NOMO-1 treated with DMSO at 0.1 percent for 48 hours (cell line): ENCODE measurements around the gene PRRT1.
"Not testable (repeated sequence)": the region's sequence is repeated elsewhere in the genome, so short reads cannot be mapped to it uniquely, and the experiment has no call there.

ENCODE experiments used
- DNase-seq: peaks from one replicate; lab custom pipeline; 2025; ENCODE audit not compliant: unreplicated experiment; lab: John Stamatoyannopoulos, UW

Gene PRRT1

DNA sequence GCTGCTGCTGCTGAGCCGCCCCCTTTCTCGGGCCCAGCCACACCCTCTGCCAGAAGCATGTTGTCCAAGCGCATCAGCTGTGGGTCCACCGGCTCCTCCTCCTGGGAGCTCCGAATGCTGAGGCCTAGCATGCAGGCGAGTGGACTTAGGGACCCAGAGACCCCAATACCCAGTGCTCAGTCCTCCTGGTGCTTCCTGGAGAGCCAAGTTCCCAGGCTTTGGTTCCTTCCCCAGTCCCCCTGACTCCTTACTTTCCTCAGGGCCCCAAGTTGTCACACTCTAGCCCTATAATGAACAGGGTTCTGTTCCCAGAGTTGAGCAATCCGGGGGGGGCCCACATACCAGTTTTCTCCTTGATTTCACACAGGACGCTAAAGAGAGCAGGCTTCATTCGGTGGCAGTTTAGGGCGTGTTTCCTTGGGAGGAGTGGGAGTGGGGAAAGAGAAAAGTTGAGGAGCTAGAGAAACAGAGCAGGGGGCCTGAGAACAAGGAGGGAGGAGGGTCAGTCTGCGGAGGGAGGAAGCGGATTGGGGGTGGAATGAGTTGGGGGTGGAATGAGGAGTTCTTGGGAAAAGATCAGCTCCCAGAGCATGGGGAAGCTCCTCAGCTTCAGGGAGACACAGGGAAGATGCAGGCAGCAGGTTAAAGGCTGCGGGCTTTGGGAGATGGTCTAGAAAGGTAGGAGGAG, 36.8 kb upstream of the PRRT1 start:
- no peak for DNase-seq

DNA sequence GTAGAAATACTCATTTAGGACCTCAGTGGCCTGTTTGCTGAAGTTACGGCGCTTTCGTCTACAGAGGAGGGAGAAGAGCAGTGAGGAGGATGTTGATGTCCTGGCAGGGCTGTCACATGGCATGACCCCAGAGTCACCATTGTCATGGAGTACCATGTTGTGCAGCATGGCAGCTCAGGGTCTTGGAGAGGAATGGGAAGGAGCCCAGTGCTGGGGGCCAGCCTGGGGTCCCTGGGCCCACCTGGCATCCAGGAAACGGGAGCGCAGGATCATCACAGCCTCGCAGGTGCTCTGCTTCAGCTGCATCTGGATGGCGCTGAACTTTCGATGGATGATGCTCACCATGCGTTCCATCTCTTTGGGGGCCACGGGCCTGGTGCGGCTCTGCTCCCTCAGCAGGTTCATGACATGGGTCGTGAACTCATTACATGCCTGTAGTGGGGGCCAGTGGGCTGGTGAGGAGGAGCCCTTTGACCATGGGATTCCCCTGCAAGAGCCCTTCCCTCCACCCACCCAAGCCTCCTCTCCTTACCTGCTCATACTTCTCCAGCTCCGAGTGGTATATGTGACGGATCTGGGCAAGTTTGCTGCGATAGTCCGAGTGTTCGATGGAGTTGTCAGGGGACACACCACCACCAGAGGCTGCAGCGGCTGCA, 36.1 kb upstream of the PRRT1 start:
- DNase-seq = not testable (repeated sequence)

DNA sequence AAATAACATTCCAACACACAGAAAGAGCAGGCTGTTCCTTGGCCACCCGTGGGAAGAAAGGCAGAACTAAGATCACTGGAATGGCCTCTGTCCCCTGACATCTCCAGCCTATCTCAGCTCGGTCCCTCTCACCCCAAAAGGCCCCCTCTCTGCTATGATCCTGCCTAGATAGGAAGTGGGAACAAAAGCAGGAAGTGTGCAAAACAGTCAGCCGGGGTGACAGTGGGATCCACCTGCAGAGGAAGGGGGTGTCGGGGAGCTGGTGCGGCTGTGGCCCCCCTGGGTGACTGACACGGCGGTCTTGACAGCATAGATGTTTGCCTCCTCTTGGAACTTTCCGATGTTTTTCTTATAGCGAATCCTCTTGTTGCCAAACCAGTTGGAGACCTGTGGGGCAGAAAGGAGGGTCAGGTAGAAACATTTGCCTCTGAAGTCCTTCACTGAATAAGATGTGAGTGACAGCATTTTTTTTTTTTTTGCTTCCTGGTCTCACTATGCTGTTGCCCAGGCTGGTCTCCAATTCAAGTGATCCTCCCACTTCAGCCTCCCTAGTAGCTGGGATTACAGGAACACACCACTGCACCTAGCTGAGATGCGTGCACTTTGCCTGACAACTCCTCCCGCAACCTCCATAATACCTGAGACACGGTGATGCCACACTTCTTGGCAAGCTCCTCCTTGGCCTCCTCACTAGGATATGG, 35.4 kb upstream of the PRRT1 start:
- DNase-seq = no peak

DNA sequence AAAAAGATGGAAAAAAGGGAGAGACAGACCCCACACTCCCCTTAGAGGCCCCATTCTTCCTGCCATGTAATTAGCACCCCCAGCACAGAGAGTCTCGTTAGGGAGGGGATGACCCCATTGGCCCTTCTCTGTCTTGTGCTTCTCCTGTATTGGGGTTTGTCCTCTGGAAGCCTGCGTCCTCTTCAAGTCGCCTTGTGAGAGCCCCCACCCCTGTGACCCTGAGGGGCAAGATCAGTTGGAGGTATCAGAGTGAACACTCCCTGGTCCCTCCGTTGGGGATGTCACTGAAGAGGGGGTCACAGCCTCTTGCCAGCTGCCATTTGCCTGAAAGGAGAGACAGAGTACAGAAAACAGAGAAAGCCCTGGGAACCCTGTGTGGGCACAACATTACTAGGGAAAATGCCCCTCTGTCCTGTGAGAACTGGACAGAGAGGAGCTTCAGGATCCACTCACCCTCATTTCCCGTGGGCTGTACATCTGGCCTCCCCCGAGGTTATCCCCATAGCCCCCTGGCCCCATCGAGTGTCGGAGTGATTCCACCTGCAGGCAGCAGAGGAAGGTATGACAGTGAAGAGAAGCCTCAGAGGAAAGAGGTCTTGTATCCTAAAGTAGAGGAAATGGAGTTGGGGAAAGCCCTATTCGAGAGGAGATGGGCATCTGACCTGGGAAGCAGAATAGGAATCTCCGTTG, 34.6 kb upstream of the PRRT1 start:
- not testable (repeated sequence) for DNase-seq

DNA sequence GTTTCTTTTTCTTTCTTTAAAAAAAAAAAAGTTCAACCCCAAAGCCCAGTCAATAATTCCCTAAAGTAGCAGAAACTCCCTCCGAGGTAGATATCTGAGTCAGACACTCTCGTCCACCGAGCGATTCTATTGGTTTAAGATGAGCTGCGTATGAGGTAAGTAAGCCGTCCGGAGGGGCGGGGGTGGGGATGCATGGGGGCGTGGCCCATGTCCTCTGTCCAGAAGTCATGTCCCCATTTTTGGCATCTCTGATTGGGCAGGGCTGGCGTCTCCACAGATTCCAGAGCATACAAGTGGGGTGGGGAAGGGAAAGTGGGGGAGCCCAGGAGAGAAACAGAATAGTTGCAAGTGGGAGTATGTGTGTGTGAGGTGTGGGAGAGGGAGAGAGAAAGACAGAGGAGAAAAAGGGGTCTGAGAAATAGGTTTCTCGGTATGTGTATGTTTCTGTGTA, 34.0 kb upstream of the PRRT1 start:
- peak; percentile 52 for DNase-seq

DNA sequence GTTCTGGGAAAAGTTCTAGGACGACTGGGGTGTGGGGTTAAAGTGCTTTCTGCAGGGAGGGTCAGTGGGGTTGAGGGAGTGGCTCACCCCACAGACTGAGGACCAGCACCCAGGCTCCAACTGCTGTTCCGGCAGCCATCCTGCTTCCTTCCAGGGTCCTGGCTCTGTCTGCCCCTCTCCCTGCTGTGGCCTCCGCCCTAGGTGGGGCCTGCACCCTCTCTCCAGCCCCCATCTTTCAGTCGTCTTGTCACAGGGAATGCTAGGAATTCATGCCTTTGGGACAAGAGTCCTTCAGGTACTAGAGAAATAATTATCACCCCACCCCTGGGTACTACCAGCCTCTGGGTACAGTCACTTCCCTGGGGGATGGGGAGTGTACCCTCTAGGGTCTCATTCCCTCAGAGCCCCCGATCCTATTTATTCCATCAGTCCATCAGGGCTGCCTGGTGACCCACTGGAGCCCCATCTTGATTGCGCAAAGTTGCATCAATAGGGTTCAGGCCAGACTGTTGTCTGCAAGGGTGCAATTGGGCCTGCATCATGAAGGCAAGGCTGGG, 32.4 kb upstream of the PRRT1 start, which contains the start of gene AGER:
Gene AGER, minus strand, starts transcription at position 170 of the 557 bp plus-strand sequence. Its CDS starts 31 bp downstream, at position 139.
- DNase-seq = no peak

DNA sequence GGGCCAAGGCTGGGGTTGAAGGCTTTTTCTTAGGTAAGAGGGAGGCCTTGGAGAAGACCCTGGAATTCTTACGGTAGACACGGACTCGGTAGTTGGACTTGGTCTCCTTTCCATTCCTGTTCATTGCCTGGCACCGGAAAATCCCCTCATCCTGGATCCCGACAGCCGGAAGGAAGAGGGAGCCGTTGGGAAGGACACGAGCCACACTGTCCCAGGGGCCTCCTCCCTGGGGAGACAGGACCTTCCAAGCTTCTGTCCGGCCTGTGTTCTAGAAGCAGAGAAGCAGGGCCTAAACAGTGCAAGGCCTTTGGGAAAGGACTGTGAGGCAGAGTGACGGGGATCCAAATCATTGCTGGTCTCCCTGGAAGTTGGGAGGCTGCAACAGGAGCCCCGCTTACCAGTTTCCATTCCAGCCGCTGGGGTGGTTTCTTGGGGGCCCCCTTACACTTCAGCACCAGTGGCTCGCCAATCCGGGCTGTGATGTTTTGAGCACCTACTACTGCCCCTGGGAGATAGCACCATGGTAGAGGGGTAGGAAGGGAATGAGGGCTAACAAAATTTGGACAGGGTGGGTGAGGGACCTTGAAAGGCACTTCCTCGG, 31.8 kb upstream of the PRRT1 start:
- DNase-seq = no peak

DNA sequence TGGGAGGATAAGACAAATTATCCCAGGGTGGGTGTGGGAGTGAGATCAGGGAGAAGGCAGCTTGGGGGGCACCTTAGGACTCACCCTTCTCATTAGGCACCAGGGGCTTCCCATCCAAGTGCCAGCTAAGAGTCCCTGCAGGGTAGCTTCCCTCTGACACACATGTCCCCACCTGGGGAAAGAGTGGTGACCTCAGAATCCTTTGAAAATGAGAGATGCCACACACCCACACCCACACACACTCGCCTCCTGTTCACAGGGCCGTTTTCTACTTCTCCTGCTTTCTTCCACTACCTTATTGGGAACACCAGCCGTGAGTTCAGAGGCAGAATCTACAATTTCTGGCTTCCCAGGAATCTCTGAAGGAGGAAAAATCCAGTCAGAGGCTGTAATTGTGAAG, 31.3 kb upstream of the PRRT1 start:
- DNase-seq = no peak

DNA sequence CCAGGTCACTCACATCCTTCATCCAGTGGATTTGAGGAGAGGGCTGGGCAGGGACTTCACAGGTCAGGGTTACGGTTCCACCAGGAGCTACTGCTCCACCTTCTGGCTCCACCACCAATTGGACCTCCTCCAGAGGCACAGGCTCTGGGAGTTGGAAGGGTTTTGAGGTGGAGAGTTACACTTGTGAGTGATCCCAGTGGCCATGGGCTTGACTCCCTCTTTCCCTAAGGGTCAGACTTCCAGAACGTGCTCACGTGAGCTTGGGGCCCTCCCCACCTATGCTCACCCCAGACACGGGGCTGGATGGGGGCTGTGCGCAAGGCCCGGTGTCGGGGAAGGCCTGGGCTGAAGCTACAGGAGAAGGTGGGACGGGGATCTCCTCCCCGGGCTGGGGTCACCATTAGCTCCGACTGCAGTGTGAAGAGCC, 30.8 kb upstream of the PRRT1 start:
- DNase-seq = no peak

DNA sequence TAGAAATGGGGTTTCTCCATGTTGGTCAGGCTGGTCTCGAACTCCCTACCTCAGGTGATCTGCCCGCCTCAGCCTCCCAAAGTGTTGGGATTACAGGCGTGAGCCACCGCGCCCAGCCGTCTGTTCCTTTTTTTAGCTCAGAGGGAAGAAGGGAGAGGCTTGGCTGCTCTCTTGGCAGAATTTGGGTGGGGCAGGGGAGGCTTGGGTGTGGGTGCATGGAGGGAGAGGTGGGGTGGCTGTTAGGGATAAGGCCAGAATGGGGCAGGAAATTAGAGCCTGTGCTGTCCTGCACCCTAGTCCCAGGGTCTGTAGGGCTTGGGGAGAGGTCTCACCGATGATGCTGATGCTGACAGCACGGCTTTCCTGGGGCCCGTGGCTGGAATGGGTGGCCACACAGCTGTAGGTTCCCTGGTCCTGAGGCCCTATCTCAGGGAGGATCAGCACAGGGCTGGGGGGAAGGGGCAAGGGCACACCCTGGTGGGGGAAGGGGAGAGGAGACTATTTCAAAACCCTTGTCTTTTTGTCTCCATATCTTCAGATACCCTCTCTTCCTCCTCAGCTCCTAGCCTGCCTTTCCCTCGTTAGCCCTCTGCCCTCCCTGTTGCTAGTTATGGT, 30.3 kb upstream of the PRRT1 start:
- DNase-seq = no peak

DNA sequence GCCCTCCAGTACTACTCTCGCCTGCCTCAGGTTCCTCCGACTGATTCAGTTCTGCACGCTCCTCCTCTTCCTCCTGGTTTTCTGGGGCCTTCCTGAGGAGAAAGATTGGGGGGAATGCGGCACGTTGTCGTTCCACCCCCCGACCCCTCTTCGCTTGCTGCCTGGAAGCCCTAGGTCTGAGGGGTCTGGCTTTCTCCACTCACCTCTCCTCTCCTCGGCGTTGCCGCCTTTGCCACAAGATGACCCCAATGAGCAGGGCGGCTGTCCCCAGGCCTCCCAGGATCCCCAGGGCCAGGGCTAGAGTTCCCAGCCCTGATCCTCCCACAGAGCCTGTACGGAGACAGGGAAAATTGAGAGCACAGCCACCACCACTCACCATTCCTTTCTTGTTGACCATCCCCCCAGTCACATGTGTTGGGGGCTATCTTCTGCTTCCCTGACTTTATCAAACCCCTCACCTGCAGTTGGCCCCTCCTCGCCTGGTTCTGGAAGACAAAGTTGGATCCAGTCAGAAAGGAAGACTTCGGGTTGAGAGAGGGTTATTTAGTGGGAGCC, 29.5 kb upstream of the PRRT1 start:
- no peak for DNase-seq

DNA sequence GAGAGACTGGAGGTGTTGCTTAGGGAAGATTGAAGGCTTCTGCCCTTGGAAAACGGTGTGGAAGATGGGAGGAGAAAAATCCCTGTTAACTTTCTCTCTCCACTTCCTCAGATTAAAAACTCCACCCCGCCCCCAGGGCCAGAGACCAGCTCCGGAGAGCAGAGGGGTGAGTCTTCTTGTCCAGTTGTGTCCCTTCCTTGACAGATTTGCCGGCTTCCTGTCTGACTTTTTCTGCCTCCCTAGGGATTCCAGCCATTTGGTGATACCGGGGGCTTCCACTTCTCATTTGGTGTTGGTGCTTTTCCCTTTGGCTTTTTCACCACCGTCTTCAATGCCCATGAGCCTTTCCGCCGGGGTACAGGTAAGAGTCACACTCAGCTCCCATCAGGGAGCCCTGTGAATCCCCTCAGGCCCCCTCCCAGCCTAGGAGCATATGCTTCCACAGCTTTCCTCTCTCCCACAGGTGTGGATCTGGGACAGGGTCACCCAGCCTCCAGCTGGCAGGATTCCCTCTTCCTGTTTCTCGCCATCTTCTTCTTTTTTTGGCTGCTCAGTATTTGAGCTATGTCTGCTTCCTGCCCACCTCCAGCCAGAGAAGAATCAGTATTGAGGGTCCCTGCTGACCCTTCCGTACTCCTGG, 28.1 kb upstream of the PRRT1 start:
- no peak for DNase-seq

DNA sequence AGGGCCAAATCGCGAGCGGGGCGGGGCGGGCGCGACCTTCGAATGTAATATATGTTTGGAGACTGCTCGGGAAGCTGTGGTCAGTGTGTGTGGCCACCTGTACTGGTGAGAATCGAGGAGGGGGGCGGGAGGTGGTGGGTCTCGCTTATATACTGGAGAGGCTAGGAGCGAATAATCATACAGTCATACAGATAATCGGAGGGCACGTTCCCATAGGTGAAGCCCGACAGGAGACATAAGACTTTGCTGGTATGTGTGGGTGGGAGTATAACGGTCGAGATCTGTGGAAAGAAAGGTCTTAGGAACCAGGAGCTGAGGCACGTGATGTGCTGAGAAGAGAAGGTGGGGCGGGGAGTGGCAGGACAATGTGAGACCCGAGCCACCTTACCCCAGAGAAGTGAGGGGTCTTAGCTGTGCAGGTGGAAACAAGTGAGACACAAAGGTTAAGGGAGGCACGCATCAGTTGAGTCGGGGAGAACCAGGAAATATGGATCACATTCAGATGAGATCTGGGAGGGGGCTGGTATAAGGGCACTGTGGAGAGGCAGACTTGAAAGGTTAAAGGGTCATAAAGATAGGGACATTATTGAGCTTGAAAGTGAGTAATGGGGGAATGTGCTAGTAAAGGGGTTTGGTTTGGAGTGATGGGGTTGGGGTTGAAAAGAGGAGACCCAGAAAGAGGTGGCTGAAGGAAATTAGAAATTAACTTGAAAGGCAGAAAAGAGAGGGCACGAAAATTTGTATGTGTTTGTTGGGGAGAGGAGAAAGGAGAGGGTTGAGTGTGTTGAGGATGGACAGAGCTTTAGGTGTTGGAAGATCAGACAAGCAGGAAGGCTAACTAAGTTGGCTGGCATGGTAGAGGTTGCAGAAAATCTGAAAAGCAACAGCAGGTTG, 27.1 kb upstream of the PRRT1 start:
- no peak for DNase-seq

DNA sequence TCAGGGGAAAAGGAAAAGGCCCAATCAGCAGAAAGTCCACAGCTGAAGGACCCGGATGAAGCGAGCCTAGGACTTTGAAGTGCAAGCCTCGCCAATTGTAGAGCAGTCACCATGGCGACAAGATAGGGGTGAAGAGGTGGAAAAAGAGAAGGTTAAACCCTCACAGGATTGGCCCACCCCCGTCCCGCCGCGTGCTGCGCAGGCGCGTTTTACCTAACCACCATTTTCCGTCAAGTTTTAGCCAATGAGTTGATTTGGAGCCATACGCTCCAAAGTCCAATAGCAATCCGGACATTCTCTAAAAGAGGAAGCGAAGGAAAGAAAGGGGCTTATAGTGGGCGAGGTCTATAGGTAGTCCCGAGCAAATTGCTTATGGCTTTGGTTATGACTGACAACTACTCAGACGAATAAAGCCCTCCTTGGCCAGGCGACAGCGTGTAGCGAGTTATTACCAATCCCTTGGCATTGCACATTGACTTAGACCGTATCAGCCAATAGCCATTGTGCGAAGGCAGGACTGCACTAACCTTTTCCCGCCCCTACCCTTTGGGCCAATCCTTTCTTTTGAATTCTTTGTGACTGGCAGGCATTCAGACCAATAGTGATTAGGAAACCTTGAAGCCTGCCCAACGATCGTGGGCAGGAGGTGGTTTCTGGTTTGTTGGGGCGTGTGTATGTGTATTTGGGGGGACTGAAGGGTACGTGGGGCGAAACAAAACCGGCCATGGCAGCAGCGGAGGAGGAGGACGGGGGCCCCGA, 26.2 kb upstream of the PRRT1 start, which contains the start of gene RNF5:
Gene RNF5, plus strand, starts transcription at position 618 of the 759 bp plus-strand sequence. Its CDS starts 107 bp downstream, at position 725.
- peak; percentile 100 for DNase-seq

DNA sequence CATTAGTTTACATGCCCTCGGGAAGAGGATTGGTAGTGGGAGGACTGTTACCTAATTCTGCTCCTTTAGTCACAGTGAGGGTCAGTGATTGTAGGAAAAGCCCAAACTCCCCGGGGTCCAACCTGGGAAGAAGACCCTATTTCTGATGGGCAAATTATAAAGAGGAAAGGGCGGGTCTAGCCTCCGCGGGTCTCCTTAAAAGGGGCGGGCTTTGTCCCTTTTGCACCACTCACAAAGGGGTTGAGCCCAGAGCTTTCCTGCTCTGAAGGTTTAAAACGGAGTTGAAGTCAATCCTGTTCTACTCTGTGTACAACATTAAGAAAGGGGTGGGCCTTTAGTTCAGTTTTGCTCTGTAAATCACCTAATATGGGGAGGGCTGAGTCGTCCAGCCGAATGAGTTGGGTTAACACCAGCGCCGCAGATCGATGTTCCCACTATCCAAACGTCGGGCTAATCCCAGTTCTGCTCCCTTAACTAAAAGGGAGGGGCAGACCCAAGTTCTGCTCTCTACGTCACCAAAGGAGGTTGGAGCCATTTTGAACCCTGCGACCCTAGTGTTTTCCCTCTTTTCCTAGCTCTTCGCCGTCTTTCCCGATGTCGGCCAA, 25.5 kb upstream of the PRRT1 start:
- DNase-seq = peak; percentile 51

DNA sequence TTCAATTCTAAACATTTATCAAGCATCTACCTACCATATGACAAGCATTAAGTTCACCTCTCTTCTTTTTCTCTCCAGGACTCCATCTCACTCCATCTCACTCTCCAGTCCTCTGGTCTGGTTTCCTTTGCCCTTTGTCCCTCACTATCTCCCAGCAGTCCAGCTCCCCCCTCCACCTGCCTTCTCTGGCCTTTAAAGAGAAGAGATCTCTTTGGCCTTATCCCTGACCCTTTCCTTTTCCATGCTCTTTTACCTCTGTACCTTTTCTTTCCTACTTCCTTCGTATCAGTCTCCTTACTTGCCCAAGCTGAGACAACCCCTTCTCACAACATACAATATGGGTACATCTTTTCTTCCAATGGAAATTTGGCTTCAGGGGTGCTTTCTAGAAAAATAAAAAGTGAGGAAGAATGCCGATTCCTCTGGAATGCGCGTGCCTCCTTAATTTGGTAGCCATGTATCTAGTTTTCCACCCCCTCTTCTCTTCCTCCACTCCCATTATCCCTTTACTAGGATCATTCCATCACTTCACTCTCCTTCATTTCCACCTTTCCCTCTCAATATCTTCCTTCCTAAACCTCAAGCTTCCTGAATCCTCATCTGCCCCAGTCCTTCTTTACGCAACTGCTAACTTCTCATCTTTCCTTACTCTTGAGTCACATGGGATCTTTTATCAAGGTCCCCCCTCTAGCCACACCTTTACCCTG, 24.9 kb upstream of the PRRT1 start:
- no peak for DNase-seq
